ENCODE data around the gene MRPL52.
"Not testable (repeated sequence)": the region's sequence is repeated elsewhere in the genome, so short reads cannot be mapped to it uniquely, and the experiment has no call there.

MRPL52 gene

DNA sequence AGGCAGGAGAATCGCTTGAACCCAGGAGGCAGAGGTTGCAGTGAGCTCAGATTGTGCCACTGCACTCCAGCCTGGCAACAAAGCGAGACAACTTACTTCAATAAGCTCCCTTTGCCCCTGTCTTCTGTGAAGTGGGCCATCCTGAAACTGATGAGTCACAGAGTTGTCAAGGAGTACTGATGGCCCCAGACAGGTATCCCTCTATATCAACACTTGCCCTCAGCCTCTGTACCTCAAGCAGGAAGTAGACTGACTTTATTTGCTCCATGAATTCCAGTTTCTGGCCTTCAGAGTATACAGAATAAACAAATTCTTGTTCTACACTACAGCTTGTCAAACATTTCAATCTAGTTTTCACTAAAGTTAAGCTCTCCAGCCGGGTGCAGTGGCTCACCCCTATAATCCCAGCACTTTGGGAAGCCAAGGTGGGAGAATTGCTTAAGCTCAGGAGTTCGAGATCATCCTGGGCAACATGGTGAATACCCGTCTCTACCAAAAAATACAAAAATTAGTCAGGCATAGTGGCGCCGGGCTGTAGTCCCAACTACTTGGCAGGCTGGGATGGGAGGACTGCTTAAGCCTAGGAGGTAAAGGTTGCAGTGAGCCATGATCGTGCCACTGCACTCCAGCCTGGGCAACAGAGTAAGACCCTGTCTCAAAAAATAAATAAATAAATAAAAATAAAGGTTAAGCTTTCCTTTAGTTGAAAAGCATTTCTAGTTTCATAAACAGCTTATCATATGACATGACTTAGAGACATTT lies 25.5 kb downstream of the MRPL52 start:
- DNase-seq: no peak

DNA sequence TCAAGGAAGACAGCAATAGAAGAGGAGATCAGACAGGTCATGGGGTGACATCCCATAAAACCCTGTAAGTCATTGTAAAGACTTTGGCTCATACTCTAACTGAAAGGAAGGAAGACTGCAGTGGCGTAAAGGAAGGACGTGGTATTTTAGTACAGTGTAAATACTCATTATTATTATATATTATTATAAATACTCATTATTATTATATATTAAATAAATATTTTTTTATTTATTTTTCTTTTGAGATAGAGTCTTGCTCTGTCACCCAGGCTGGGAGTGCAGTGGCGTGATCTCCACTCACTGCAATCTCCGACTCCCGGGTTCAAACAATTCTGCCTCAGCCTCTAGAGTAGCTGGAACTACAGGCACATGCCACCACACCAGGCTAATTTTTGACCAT lies 26.7 kb downstream of the MRPL52 start:
- DNase-seq: no peak

DNA sequence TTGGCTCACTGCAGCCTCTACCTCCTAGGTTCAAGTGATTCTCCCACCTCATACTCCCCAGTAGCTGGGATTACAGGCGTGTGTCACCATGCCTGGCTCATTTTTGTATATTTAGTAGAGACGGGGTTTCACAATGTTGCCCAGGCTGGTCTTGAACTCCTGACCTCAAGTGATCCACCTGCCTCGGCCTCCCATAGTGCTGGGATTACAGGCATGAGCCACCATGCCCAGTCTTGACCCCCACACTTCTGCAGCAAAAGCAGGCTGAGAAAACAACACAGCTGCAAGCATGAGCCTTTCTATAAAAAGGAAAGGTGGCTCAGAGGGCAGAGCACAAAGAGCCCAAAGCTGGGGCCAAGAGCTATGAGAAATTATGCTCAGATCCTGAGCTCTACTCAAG lies 30.7 kb downstream of the MRPL52 start:
- DNase-seq: not testable (repeated sequence)

DNA sequence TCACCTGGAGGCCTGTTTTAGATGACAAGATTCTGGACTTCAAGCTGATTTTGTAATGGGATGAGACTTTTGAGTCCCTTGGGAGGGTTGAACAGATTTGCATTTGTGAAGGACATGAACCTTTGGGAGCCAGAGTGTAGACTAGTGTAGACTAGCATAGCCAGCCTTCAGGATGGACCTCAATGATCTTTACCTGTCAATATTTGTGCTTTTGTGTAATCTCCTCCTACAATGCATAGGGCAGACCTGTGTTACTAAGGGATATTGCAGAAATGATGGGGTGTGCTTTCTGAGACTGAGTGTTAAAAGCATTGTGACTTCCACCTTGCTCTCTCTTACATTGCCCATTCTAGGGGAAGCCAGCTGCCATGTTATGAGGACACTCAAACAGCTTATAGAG lies 32.0 kb downstream of the MRPL52 start:
- DNase-seq: no peak

DNA sequence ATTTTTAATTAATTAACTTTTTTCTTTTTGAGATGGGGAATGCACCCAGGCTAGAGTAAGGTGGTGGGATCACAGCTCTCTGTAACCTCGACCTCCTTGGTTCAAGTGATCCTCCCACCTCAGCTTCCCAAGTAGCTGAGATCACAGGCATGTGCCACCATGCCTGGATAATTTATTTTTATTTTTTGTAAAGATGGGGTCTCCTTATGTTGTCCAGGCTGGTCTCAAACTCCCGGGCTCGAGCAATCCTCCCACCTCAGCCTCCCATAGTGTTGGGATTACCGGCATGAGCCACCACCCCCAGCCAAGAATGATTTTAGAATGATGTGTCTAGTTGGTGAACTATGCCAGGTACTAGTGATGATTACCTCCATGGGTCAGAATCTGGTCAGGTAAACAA lies 35.3 kb downstream of the MRPL52 start:
- no peak for DNase-seq

DNA sequence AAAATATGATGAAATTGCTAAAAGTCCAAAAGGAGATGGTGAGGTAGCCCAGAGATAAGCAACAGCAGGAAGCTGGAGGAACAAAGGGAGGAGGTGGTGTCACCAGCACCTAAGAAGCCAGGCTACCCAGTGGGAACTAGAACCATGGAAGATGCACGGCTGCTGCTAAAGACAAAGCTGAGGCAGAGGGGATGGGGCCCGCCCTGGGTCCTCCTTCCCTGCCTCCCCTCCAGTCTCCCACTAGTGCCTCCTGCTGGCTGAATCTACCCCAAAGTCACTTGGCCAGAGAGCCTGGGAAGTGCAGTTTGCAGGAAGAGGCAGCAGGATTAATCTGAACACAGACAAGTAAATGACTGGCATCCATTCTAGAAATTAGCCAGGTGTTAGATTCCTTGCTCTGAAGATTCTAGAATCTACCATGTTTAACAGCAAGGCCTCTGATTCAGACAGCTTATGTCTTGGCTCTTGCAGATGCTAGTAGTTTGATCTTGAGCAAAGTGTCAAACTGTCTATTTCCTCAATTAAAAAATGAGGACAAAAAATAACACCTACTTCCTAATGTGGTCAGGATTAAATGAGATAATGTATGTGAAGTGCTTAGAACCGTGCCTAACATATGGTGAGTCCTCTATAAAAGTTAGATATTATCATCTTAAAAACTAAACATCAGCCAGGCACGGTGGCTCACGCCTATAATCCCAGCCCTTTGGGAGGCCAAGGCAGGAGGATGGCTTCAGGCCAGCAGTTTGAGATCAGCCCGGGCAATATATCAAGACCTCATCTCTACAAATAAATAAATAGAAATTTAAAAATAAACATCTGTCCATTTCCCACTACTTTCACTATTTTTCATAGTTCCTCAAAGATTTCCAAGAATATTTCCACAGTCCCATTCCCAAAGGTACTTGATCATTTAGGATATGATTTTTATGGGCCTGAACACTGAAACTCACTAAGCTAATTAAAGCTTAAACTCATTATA lies 36.0 kb downstream of the MRPL52 start:
- no peak for DNase-seq

DNA sequence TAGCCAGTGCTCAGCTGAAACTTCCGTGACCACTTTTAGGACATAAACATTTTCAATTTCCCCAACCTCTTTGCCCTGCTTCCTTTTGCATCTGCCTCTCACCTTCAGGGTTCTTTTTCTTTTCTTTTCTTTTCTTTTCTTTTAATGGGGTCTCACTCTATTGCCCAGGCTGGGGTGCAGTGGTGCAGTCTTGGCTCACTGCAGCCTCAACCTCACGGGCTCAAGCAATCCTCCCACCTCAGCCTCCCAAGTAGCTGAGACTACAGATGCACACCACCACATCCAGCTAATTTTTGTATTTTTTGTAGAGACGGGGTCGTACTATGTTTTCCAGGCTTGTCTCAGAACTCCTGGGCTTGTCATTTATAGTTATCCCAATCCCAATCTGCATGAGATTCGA lies 37.2 kb downstream of the MRPL52 start:
- DNase-seq: no peak

DNA sequence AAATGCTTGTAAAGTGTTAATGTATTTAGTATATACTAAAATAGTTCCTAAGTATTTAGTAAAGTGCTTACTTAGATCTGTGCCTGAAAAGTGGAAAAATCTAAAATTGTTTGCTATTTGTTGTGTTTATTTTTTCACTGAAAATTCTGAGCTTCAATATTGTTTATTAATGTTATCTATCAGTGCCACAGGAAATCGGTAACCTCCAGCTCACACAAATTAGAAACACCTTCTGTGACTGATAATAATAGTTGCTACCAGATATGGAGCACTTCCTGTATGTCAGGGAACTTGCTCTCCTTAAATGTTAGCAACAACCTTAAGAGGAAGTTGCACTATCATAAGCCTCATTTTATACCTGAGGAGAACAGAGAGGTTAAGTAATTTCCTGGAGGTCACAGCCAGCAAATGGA lies 41.1 kb downstream of the MRPL52 start:
- no peak for DNase-seq

DNA sequence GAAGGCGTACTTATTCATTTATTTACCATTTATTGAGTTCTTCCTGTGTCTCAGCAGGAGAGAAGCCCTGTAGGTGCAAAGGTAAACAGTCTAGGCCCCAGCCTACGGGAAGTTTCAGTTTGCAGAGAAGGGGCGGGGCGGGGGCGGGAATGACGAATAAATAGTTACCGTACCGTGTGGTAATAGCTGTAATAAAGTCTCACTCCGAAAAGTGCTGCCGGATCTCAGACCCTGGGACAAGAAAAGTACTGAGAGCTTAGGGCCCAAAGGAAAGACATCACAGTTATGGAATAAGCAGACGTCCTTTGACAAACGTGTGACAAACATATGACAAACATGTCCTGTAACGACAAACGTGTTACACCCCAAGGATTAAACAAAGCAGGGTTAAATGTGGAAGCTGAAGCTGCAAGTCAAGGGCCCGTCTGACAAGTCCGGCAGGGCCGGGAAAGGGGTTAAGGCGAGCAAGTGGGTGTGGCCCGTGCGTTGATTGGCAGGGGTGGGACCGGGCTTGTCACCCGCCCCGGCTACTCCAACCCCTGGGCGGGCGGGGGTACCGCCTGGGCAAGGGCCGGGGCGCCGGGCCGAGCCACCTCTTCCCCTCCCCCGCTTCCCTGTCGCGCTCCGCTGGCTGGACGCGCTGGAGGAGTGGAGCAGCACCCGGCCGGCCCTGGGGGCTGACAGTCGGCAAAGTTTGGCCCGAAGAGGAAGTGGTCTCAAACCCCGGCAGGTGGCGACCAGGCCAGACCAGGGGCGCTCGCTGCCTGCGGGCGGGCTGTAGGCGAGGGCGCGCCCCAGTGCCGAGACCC lies 41.7 kb downstream of the MRPL52 start, which contains the start of gene LRP10:
TSS of gene LRP10 (plus strand) at position 517 of the 809 bp plus-strand sequence. CDS start 564 bp downstream, outside the sequence.
- peak; percentile 78 to 80 for DNase-seq

DNA sequence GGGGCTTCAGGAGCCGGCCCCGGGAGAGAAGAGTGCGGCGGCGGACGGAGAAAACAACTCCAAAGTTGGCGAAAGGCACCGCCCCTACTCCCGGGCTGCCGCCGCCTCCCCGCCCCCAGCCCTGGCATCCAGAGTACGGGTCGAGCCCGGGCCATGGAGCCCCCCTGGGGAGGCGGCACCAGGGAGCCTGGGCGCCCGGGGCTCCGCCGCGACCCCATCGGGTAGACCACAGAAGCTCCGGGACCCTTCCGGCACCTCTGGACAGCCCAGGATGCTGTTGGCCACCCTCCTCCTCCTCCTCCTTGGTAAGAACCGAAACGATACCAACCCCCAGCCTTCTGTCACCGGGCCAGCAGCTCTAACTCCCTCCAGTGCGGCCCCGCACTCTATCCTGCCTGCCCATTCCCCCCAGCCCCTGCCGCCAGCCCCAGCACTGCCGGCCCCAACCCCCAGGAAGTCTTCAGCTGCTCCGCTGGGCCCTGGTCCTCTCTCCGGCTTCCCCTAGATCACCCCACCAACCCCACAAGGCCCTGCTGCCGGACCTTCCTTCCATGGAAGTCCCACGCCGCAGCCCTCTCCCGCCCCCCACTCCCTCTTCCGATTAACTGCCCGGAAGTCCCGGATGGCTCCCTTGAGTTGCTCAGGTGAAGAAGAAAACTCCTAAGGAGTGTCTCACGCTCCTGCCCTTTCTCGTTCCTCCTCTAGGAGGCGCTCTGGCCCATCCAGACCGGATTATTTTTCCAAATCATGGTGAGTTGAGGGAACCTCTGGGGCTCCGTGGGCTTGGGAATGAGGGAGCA lies 42.5 kb downstream of the MRPL52 start:
- peak; percentile 64 to 75 for DNase-seq

DNA sequence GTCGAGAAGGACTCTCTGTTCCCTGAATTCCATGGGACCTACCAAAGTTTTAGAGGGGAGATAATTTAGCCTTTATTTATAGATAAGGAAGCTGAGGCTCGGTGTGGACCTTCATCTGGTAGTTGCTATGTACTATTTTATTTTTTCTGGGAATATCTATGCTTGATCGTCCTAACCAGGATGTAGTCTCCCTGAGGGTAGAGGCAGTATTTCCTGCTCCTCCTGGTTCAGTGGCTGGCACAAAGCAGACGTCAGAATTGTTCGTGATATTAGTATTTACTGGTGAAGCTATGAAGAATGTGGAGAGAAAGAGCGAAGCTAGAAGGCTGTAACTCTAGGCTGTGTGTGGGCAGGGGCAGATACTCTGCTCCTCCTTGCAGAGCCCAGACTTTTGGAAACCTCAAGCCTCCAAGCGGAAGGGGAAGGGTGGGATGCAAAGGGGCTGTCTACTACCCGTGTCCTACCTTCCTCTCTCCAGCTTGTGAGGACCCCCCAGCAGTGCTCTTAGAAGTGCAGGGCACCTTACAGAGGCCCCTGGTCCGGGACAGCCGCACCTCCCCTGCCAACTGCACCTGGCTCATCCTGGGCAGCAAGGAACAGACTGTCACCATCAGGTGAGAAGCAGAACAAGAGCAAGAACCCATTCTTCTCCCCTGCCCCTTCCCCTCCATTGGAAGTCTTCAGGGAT lies 43.3 kb downstream of the MRPL52 start:
- DNase-seq: no peak

DNA sequence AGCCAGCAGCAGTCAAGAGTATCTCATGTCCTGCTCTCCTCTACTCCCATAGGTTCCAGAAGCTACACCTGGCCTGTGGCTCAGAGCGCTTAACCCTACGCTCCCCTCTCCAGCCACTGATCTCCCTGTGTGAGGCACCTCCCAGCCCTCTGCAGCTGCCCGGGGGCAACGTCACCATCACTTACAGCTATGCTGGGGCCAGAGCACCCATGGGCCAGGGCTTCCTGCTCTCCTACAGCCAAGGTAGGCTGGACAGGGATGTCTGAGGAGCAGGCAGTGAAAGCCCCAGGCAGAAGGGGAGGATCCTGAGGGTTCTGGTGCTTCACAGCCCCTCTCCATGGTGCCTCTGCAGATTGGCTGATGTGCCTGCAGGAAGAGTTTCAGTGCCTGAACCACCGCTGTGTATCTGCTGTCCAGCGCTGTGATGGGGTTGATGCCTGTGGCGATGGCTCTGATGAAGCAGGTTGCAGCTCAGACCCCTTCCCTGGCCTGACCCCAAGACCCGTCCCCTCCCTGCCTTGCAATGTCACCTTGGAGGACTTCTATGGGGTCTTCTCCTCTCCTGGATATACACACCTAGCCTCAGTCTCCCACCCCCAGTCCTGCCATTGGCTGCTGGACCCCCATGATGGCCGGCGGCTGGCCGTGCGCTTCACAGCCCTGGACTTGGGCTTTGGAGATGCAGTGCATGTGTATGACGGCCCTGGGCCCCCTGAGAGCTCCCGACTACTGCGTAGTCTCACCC lies 45.5 kb downstream of the MRPL52 start:
- DNase-seq: no peak

DNA sequence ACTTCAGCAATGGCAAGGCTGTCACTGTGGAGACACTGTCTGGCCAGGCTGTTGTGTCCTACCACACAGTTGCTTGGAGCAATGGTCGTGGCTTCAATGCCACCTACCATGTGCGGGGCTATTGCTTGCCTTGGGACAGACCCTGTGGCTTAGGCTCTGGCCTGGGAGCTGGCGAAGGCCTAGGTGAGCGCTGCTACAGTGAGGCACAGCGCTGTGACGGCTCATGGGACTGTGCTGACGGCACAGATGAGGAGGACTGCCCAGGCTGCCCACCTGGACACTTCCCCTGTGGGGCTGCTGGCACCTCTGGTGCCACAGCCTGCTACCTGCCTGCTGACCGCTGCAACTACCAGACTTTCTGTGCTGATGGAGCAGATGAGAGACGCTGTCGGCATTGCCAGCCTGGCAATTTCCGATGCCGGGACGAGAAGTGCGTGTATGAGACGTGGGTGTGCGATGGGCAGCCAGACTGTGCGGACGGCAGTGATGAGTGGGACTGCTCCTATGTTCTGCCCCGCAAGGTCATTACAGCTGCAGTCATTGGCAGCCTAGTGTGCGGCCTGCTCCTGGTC lies 46.1 kb downstream of the MRPL52 start:
- DNase-seq: no peak

DNA sequence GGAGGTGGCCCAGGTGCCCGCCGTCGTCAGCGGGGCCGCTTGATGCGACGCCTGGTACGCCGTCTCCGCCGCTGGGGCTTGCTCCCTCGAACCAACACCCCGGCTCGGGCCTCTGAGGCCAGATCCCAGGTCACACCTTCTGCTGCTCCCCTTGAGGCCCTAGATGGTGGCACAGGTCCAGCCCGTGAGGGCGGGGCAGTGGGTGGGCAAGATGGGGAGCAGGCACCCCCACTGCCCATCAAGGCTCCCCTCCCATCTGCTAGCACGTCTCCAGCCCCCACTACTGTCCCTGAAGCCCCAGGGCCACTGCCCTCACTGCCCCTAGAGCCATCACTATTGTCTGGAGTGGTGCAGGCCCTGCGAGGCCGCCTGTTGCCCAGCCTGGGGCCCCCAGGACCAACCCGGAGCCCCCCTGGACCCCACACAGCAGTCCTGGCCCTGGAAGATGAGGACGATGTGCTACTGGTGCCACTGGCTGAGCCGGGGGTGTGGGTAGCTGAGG lies 47.4 kb downstream of the MRPL52 start:
- no peak for DNase-seq

DNA sequence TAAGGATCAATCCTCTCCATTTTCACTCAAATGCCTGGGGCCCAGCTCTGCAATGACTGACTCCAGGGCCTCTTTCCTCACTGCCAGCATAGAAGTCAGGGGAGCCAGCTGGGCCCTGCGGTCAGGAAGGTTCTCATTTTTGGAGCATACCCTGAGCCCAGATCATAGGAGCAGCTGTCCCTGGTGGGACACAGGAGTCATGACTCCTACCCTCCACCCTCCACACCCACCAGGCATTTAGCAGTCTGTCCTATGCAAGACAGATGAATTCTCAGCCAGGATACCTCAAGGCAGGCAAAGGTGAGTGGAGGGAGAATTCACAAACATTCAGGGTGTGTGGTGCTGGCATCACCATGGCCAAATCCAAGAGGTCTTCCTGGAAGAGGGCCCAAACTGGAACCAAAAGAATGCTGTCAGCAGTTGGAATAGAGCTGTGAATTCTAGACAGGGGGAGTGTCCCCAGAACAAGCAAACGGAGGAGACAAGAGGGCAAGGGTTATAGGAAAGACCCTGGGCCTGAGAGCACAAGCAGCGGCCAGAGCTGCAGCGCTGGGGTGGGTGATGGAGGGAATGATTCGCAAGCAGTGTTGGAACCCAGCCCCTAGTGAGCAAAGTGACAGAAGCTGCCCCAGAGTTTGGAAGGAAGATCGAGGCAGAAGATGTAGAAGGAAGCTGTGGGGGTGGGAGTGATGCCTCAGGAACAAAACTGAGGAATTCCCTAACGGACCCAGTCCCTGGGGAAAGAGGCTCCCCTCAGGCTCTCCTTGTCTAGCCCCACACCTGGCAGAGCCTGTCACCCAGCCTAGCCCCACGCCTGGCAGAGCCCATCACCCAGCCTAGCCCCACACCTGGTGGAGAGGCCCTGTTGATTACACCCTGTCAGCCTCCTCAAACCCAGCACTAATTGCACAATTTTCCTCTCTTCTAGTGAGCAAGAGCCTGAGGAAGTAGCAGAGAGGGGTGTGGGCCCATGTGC lies 48.9 kb downstream of the MRPL52 start:
- DNase-seq: no peak

DNA sequence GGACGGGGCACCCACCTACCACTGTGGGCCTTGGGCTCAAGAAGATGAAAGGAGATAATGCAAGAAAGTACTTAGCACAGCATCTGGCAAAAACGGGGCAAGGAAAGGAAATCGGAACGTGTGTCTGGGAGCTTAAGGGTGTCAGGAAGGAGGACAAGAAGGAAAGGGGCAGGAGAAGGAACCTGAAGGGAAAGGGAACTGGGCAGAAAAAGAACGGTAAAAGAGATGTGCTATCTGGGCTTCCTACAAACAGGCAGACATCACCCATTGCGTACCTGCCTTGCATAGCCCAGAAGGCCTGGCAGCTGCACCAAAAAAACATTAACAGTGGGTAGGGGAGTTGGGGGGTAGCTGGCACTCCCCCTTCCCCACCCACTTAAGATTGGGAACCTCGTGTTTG lies 52.4 kb downstream of the MRPL52 start:
- DNase-seq: no peak

DNA sequence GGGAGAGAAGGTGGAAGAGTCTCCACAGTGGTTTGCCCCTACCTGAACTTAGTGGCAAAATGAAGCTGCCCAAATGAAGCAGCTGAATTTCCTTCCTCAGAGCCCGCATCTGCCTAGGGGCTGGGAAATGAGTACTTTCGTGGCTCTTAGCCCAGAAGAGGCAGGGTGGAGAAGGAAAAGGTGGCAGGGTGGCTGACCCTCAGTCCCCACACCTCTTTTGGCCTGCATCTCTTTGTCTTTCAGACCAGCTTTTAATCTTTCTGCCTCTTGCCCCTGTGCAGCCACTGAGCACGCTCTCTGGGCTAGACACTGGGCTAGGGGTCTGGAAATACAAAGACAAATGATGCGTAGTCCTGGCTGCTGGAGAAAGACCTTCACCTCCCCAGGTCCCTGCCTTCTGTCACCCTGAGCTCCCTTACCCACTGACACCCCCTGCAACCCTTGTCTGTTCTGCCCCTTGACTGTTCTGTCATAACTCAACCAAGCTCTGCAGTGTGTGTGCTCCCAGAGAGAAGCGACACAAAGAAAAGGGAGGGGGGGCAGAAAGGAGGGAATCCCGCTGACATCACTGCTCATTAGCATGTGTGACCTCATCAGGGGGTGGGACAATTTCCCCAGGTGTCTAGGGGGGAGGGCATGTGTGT lies 53.0 kb downstream of the MRPL52 start:
- peak; percentile 64 to 72 for DNase-seq

Data from activated CD4-positive, alpha-beta T cell treated with anti-CD3 and anti-CD28 coated beads for 4 hours (primary cell).